Right hindlimb (tissue), 1 donor: ENCODE data around the gene ZMYND11.
A peak's percentile ranks its signal among the peaks of the same experiment; 100 is the strongest.

Experiments used
- DNase-seq: peaks from one replicate; pipeline ENCODE4 v3.0.0-alpha.2; 2018

The ZMYND11 gene

GRCh38 chr10:135132-135600, at the start of gene ZMYND11:
TSS of gene ZMYND11 (plus strand) at chr10:135455. CDS start at chr10:180013, 44,558 bp downstream.
- peak; percentile 88 for DNase-seq

- DNase-seq = no peak
Observed at GRCh38 chr10:86031-86430, 49.2 kb upstream of the ZMYND11 start.

- no peak for DNase-seq
Observed at GRCh38 chr10:87177-88080, 47.8 kb upstream of the ZMYND11 start.

- DNase-seq = no peak
Observed at GRCh38 chr10:88253-88652, 47.0 kb upstream of the ZMYND11 start.

GRCh38 chr10:89248-89647, 46.0 kb upstream of the ZMYND11 start:
- DNase-seq = no peak

GRCh38 chr10:90161-90560, 45.1 kb upstream of the ZMYND11 start:
- no peak for DNase-seq

GRCh38 chr10:91313-91712, 43.9 kb upstream of the ZMYND11 start:
- no peak for DNase-seq

- DNase-seq = no peak
Observed at GRCh38 chr10:92153-92552, 43.1 kb upstream of the ZMYND11 start.

GRCh38 chr10:92846-93245, 42.4 kb upstream of the ZMYND11 start:
- no peak for DNase-seq

- DNase-seq = no peak
Observed at GRCh38 chr10:94613-95012, 40.6 kb upstream of the ZMYND11 start.

GRCh38 chr10:95356-96115, 39.7 kb upstream of the ZMYND11 start:
- no peak for DNase-seq

GRCh38 chr10:96466-96865, 38.8 kb upstream of the ZMYND11 start:
- no peak for DNase-seq

- no peak for DNase-seq
Observed at GRCh38 chr10:104416-104815, 30.8 kb upstream of the ZMYND11 start.

GRCh38 chr10:104862-105565, 30.2 kb upstream of the ZMYND11 start:
- DNase-seq = no peak

GRCh38 chr10:105806-106205, 29.4 kb upstream of the ZMYND11 start:
- DNase-seq = no peak

- no peak for DNase-seq
Observed at GRCh38 chr10:106740-107139, 28.5 kb upstream of the ZMYND11 start.

GRCh38 chr10:112246-112645, 23.0 kb upstream of the ZMYND11 start:
- DNase-seq = no peak

- no peak for DNase-seq
Observed at GRCh38 chr10:124874-125273, 10.4 kb upstream of the ZMYND11 start.

- no peak for DNase-seq
Observed at GRCh38 chr10:127612-128432, 7.4 kb upstream of the ZMYND11 start.

GRCh38 chr10:129810-130209, 5.4 kb upstream of the ZMYND11 start:
- DNase-seq = no peak

- no peak for DNase-seq
Observed at GRCh38 chr10:132946-133898, 2.0 kb upstream of the ZMYND11 start.
